A549 treated with CpdA at 1 μM for 4 hours (cell line): ENCODE results near the gene CCDC85C. TPM values are rescaled to one million over a fixed set of nuclear protein-coding genes. Genes with fewer than 3 reads are reported as not detected.

Experiments
- total RNA-seq: library from RNA; stranded (reverse); fragments of 200-300 nt; extraction: Qiagen RNA extraction; gene quantifications from 5 replicates; pipeline ENCODE4 v1.2.3, GENCODE V29; 2022; ENCODE audit warnings: low read depth

The CCDC85C gene
- total RNA-seq: 35.9 to 42.1 TPM (median 38.2 TPM) in 5 replicates

GRCh38 chr14:99603471-99604277 is at the start of gene CCDC85C:
Gene CCDC85C, minus strand, starts transcription at chr14:99604207. Its CDS starts 248 bp downstream, at chr14:99603959.

GRCh38 chr14:99644723-99645544 is 40.9 kb upstream of the CCDC85C start, which contains the start of gene HHIPL1:
Gene HHIPL1, plus strand, starts transcription at chr14:99645129. Its CDS starts 79 bp downstream, at chr14:99645208.

GRCh38 chr14:99480917-99481744 is 122.9 kb downstream of the CCDC85C start, which contains the start of gene CCNK:
Gene CCNK, plus strand, starts transcription at chr14:99481409. Its CDS starts 11,269 bp downstream, at chr14:99492678.

GRCh38 chr14:99479906-99480869 is 123.8 kb downstream of the CCDC85C start, which contains the start of gene SETD3:
Gene SETD3, minus strand, starts transcription at chr14:99480859. Its CDS starts 15,054 bp downstream, at chr14:99465805.

Other genes starting within 250 kb of the CCDC85C start
- 45.7 to 57.9 TPM (median 50.1 TPM) in 5 replicates for gene SETD3, start 123.3 kb downstream of the CCDC85C start, total RNA-seq
- gene CCNK, start 122.8 kb downstream of the CCDC85C start, total RNA-seq: 42.5 to 64.2 TPM (median 49.9 TPM) in 5 replicates
- gene HHIPL1, start 40.9 kb upstream of the CCDC85C start, total RNA-seq: 0.19 to 0.25 TPM (median 0.22 TPM) in 5 replicates
- 0.06 to 0.14 TPM (median 0.11 TPM) in 4 of 5 replicates, not detected in the other for gene CYP46A1, start 80.1 kb upstream of the CCDC85C start, total RNA-seq
- 39.4 to 45.4 TPM (median 45.2 TPM) in 5 replicates for gene EML1, start 189.2 kb upstream of the CCDC85C start, total RNA-seq